ENCODE results near the gene CCDC33.

The CCDC33 gene

GRCh38 chr15:74281147-74282133, 45.3 kb downstream of the CCDC33 start:
- no peak for DNase-seq (ENCODE audit: low read depth)

- no peak for DNase-seq (ENCODE audit: low read depth)
Measured at GRCh38 chr15:74283368-74283767, 47.2 kb downstream of the CCDC33 start.

DNA sequence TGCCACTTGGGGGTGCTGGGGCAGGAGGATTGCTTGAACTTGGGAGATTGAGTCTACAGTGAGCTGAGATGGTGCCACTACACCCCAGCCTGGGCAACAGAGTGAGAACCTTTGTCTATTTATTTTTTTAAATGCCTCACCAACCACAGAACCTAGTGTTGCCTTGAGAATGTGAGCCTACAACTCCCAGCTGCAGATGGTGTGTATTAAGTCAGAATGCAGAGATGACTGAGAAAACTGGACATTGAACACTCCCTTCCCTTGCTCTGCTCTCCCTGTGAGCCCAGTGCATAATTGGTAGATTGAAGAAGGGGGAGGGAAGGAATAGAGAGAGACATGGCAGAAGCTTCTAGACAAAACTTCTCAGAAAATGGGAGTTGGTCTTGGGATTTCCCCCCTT, 53.5 kb downstream of the CCDC33 start:
- DNase-seq (ENCODE audit: low read depth) = no peak

GRCh38 chr15:74290645-74291044, 54.5 kb downstream of the CCDC33 start:
- DNase-seq (ENCODE audit: low read depth) = no peak

- peak; percentile 48 for DNase-seq (ENCODE audit: low read depth)
Measured at GRCh38 chr15:74291101-74292071, 55.3 kb downstream of the CCDC33 start.

DNA sequence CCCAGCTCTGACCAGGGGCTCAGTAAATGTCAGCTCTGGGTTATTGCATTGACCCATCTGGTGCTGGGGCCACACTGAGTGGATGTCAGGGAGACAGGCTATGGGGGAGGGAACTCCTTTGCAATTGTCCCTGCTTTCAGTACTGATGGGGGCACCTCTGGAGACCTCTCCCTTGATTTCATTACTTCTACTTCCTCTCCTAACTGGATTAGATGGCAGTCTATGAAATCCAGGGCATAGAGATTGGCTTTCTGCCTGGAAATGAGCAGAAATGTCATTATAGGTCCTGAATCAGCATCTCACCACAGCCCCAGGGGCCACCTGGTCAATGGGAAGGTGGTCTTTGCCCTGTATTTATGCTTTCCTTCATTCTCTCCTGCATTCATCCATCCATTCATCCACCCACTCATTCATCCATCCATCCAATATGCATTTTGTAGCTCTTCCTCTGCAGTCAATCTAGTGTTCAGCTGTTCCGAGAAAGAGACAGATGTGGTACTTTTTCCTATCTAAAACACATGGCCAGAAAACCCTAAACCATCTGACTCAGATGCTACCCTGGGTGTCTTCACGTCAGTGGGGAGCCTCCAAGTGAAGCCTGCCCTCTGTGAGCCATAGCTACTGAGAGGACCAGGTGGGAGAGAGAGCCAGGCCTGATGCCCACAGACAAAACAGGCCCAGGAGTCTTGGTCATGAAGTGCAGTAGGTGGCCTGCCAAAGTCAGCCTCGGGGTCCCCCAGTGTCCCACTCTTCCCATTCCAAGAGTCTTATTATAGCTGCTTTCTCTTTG, 57.1 kb downstream of the CCDC33 start:
- DNase-seq (ENCODE audit: low read depth) = no peak

DNA sequence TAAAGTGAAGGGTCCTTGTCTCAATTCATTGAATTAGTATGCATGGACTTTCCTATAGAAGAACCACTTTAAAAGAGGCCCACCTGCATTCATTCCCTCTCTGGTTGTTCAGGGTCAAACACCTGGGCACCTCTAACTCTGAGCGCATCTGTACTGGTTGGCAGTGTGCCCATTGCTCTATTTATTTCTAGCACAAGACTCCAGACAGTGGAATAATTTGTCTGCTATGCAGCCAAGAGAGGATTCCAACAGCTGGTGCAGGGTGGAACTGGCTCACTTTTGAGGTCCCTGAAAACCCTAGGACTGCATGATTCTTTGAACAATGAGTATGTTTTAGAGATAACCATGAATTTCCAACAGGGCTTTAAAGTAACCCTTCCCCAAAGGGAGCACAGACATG, 57.9 kb downstream of the CCDC33 start:
- no peak for DNase-seq (ENCODE audit: low read depth)

DNA sequence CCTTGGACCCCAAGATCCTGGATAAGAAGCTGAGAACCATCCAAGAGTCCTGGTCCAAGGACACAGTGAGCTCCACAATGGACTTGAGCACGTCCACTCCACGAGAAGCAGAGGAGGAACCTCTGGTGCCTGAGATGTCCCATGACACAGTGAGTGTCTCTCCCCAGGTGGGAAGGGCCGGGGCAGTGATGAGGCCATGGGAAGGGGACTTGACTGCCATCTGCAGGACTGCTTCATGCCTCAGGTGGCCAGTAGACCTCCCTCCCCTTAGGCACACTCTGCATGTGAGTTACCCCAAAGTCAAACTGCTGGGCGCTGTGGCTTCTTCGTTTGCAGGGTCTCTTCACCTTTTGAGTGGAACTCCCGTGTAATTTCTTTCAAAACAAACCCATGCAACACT, 59.7 kb downstream of the CCDC33 start:
- DNase-seq (ENCODE audit: low read depth) = no peak

GRCh38 chr15:74297887-74298286, 61.8 kb downstream of the CCDC33 start:
- DNase-seq (ENCODE audit: low read depth) = no peak

- DNase-seq (ENCODE audit: low read depth) = no peak
Measured at GRCh38 chr15:74300057-74300795, 64.1 kb downstream of the CCDC33 start.

DNA sequence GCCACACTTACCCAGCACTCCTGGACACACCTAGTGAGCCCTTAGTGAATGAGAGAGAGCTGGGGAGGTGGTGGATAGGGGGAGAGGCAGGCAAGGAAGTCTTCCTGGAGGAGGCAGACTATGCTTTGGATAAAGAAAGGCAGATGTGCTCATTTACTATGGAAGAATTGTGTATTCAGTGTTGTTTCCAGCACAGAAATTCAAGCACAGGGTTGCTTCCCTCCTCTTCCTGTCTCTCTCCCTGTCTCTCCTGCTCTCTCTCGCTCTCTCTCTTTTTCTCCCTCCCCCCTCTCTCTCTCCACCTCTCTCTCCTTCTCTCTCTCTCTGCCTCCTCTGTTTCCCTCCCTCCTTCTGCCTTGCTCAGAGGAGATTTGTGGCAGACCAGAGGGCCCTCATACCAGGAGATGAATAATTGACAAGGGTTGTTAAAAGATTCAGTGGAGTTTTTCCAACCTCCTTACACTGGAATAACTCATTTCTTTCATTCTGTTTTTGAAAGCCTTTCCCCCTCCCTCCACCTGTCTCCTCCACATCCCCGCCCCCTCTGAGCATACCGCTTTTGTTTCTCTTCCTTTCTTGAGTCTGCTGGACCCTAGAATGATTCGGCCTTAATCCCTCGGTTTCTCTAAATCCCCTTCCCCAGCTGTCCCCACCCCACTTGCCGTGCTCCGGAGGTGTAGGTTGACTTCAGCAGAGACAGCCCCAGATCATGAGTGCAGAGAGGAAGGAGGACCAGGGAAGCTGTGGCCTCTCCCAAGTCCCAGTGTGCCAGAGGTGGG, 65.6 kb downstream of the CCDC33 start:
- no peak for DNase-seq (ENCODE audit: low read depth)

DNA sequence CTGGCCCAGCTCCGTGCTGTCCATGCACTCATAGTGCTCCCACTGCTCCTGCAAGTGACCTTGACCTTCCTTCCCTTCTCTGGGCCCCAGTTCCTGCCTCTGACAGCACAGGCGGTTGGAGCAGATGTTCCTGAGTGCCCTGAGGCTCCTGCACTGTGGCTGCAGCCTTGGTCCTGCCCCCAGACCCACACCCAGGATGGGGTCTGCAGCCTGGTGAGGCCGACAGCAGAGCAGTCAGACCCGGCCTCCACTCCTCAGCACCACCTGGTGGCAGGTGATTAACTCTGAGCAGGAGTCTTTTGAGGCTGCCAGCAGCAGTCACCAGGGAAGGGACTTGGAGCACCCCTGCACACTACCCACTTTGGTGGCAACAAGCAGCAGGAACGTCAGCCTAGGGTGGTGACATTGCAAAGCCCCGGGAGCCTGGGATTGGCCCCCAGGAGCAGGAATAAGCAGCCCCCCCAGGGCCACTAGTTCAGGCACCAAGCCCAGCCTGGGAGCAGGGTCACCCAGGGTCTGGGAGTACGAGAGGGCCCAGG, 66.8 kb downstream of the CCDC33 start:
- no peak for DNase-seq (ENCODE audit: low read depth)

DNA sequence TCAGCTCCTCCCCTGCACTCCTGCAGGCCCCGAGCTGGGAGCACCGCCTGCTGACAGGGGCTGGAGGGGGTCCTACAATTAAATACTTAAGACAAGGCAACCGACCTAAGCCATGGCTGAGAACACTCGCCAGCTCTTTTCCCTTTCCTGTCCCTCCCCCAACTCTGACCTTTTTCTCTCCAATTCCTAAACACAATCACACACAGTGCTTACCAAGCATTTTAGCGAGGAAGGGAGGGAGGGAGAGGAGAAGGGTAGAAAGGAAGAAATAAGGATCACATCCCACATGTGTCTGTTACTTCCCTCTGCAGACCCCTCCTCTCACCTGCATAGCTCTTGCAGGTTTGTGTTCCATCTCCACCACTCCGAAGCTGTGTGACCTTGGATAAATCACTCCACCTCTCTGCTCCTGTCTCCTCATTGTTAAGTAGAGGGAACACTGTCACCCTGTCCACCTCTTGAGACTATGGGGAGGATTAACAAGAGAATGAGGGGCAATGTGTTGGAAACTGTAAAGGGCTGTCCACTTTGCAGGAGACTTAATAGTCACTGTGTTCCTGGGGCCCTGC, 67.7 kb downstream of the CCDC33 start:
- DNase-seq (ENCODE audit: low read depth) = no peak

DNA sequence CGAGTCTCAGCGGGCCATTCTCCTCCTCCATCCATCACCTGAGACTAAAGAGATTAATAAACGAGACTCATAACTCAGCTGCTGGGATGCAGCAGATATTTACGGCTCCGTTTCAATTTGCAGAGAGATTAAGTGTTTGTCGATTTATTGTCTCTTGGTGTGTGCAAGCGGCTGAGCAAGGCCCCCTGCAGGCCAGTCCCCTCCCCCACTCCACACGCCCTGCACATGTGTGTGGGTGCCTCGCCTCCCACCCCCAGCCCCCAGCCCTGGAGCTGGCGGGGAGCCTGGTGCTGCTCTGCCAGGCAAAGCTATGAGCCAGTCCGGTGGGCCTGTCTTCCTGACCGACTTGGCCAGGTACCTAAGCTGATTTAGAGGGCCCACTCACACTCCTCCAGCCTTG, 68.3 kb downstream of the CCDC33 start:
- no peak for DNase-seq (ENCODE audit: low read depth)

- DNase-seq (ENCODE audit: low read depth) = no peak
Measured at GRCh38 chr15:74305687-74306086, 69.6 kb downstream of the CCDC33 start.

DNA sequence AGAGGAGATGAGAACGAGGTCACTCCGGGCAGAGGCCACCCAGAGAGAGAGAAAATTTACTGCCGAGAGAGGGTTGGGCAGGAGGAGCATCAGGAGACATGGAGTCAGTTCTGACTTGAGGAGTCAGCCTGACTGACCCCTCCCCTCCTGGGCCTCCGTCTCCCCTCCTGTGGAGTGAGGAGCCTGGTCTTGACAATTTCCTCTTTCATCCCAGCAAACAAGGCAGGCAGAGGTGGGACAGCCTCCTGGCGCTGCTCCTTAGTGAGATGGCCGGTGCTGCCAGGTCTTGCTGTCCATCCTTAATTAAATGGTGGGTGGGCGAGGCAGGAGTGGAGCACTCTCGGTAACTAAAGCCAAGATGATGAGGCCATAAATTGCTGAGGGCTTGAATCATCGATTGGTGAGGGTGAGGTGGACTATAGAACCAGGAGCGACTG, 70.7 kb downstream of the CCDC33 start:
- DNase-seq (ENCODE audit: low read depth) = no peak

DNA sequence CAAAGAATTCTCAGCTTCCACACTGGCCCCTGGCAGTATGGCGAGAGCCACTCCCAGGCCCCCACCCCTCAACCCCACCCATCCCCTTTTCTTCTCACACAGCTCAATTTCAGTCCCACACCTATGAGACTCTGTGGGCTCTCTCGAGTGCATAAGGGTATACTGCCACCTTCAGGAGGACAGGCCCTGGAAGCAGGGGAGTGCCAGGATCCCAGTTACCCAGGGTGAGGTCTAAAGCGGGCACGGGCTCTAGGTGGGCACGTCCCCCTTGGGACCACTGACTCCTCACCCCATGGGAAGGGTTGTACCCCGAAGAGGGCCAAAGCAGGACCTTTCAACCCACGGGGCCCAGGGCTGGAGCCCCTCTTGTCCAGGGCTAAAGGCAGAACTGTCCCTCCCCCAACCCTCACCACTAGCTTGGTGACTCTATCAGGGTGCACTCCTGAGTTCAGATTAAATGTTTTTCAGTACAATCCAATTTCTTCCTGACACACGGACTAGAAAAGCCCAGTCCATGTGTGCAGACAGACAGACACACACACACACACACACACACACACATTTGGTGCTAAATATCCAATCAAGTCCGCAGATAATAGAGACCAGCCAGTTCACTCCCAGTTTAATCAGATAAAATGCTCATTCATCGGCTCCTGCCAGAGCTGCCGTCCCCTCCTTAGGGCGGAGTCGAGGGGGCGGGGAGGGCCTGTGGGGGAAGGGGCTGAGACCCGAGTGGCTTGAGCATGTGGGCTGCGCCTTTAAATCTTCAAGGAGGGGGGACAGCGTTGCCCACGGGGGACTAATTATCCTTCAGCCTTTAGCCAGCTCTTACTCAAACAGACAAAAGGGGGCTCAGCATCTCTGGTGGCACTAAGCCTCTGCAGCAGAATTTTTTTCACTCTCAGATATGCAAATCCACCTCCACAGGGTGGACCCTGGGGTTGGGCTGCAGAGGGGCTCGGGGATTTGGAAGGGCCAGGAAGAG, 72.0 kb downstream of the CCDC33 start:
- no peak for DNase-seq (ENCODE audit: low read depth)

- no peak for DNase-seq (ENCODE audit: low read depth)
Measured at GRCh38 chr15:74311734-74312444, 75.8 kb downstream of the CCDC33 start.
